SK-N-SH treated with all-trans-retinoic acid at 6 μM for 48 hours (cell line): ENCODE results near the gene PTGDR2.

Experiments
- ATAC-seq: fragments of 200-7000 bp; cut with Tn5 transposase; 3 replicates; pipeline ENCODE4 v1.9.1; 2020; ENCODE audit warnings: mild to moderate bottlenecking, moderate library complexity
- BACH2 ChIP-seq: fragments of 250-450 bp; sonication (Bioruptor Pico); IDR thresholded peaks from 2 replicates; pipeline ENCODE4 v1.9.0; 2021; ENCODE audit warnings: mild to moderate bottlenecking, borderline replicate concordance
- CSDC2 ChIP-seq: fragments of 250-450 bp; sonication (Bioruptor Pico); IDR thresholded peaks from 2 replicates; pipeline ENCODE4 v1.5.0; 2020; ENCODE audit warnings: mild to moderate bottlenecking, moderate library complexity
- ESRRG ChIP-seq: fragments of 250-450 bp; sonication (Bioruptor Pico); IDR thresholded peaks from 2 replicates; pipeline ENCODE4 v1.6.1; 2021; ENCODE audit warnings: mild to moderate bottlenecking
- ISL1 ChIP-seq: fragments of 250-450 bp; sonication (Bioruptor Pico); IDR thresholded peaks from 2 replicates; pipeline ENCODE4 v2.1.2; 2022; ENCODE audit warnings: mild to moderate bottlenecking, moderate library complexity
- RARB ChIP-seq: fragments of 250-450 bp; sonication (Bioruptor Pico); IDR thresholded peaks from 2 replicates; pipeline ENCODE4 v1.8.0; 2021; ENCODE audit warnings: mild to moderate bottlenecking, moderate library complexity
- SNAI2 ChIP-seq: fragments of 250-450 bp; sonication (Bioruptor Pico); IDR thresholded peaks from 2 replicates; pipeline ENCODE4 v1.5.0; 2020; ENCODE audit warnings: mild to moderate bottlenecking, moderate library complexity
- TCF4 ChIP-seq: fragments of 250-450 bp; sonication (Bioruptor Pico); IDR thresholded peaks from 2 replicates; pipeline ENCODE4 v1.8.0; 2021; ENCODE audit warnings: mild to moderate bottlenecking, moderate library complexity, borderline replicate concordance
- ZC3H10 ChIP-seq: fragments of 250-450 bp; sonication (Bioruptor Pico); IDR thresholded peaks from 2 replicates; pipeline ENCODE4 v1.5.1; 2021; ENCODE audit warnings: mild to moderate bottlenecking, moderate library complexity
- ZFP3 ChIP-seq: fragments of 250-450 bp; sonication (Bioruptor Pico); IDR thresholded peaks from 2 replicates; pipeline ENCODE4 v1.5.0; 2020; ENCODE audit warnings: mild to moderate bottlenecking, moderate library complexity
- ZNF565 ChIP-seq: fragments of 450-650 bp; formaldehyde crosslinking; conservative IDR thresholded peaks from 2 replicates; pipeline ENCODE4 v1.5.0; 2020; ENCODE audit warnings: low read depth, mild to moderate bottlenecking, moderate library complexity
- TF ChIP-seq, protein P1 (sequence below): fragments of 250-450 bp; sonication (Bioruptor Pico); IDR thresholded peaks from 2 replicates; pipeline ENCODE4 v1.5.0; 2020; ENCODE audit warnings: mild to moderate bottlenecking, moderate library complexity
- TF ChIP-seq, protein P2 (sequence below): fragments of 250-450 bp; sonication (Bioruptor Pico); IDR thresholded peaks from 2 replicates; pipeline ENCODE4 v1.8.0; 2020; ENCODE audit warnings: mild to moderate bottlenecking, moderate library complexity, borderline replicate concordance
- TF ChIP-seq, protein P3 (sequence below): fragments of 250-450 bp; sonication (Bioruptor Pico); IDR thresholded peaks from 2 replicates; pipeline ENCODE4 v1.8.0; 2021; ENCODE audit warnings: low read depth, mild to moderate bottlenecking, moderate library complexity, borderline replicate concordance

The PTGDR2 gene

GRCh38 chr11:60844045-60844869, 11.5 kb downstream of the PTGDR2 start:
- TF ChIP-seq ISL1 (CRISPR knock-in tag): no peak
- no peak for TF ChIP-seq TCF4 (CRISPR knock-in tag)
- TF ChIP-seq BACH2 (CRISPR knock-in tag): no peak
- TF ChIP-seq, protein P1, sequence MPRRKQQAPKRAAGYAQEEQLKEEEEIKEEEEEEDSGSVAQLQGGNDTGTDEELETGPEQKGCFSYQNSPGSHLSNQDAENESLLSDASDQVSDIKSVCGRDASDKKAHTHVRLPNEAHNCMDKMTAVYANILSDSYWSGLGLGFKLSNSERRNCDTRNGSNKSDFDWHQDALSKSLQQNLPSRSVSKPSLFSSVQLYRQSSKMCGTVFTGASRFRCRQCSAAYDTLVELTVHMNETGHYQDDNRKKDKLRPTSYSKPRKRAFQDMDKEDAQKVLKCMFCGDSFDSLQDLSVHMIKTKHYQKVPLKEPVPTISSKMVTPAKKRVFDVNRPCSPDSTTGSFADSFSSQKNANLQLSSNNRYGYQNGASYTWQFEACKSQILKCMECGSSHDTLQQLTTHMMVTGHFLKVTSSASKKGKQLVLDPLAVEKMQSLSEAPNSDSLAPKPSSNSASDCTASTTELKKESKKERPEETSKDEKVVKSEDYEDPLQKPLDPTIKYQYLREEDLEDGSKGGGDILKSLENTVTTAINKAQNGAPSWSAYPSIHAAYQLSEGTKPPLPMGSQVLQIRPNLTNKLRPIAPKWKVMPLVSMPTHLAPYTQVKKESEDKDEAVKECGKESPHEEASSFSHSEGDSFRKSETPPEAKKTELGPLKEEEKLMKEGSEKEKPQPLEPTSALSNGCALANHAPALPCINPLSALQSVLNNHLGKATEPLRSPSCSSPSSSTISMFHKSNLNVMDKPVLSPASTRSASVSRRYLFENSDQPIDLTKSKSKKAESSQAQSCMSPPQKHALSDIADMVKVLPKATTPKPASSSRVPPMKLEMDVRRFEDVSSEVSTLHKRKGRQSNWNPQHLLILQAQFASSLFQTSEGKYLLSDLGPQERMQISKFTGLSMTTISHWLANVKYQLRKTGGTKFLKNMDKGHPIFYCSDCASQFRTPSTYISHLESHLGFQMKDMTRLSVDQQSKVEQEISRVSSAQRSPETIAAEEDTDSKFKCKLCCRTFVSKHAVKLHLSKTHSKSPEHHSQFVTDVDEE (CRISPR knock-in tag): no peak
- ATAC-seq: peak; percentile 10; the same call in 1 of the 3 replicates

DNA sequence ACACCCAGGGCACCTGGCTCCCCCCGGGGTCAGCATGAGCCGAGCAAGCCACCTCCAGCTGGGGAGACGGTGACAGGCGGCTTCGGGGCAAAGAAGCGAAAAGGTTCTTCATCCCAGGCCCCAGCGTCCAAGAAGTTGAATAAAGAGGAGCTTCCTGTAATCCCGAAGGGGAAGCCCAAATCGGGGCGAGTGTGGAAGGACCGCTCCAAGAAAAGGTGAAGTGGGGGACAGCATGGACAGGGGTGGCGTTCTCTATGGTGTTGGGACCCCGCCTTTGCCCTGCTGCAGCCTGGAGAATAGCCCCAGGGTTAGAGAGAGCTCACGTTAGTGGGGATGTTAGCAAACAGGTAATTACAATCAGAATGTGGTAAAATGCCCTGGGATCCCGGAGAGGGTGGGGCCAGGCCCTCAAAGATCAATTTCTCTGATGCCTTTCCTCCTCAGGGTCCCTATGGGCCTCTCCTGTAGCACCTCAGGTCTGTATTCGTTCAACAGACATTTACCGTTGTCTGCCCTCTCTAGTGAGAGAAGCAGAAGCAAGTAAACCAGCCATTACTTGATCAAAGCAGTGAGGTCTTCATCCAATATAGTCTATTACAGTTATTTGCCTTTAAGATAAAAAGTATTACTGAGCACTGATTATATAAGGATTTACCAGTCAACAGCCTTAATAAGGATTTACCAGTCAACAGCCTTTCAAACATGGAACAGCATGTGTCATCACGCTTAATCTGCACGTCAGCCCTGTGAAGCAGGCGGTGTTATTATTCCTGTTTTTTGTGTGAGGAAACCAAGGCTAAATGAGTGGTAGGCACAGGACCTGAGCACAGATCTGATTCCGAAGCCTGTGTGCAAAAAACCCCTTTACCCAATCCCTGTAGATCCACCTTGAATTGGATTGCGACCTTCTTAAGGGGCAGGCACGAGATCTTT, 12.8 kb downstream of the PTGDR2 start:
- peak; percentile 9 for ATAC-seq

DNA sequence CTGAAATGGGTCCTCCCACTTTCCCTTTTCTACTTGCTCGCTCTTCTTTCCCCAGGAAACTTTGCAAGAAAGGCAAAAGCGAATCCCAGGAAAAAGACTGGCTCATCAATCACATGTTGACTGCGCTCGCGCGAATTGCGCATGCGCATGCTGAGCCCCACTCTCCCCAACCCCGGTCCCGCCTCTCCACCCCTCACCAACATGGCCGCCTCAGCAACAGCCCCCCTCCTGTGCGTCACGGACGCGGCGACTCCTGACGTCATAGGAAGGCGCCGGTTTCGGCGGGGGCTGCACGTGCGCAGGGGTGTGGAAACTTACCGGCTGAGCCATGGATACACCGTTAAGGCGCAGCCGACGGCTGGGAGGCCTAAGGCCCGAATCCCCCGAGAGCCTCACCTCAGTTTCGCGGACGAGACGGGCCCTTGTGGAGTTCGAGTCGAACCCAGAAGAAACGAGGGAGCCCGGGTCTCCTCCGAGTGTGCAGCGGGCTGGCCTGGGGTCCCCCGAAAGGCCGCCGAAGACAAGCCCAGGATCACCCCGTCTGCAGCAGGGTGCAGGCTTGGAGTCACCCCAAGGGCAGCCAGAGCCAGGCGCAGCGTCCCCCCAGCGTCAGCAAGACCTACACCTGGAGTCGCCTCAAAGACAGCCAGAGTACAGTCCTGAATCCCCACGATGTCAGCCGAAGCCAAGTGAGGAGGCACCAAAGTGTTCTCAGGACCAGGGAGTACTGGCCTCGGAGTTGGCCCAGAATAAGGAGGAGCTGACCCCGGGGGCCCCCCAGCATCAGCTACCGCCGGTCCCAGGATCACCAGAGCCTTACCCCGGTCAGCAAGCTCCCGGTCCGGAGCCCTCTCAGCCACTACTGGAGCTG, 13.7 kb downstream of the PTGDR2 start, which contains the start of gene CCDC86:
CCDC86 (plus strand) TSS at position 317 of the 871 bp plus-strand sequence; CDS start at position 329, 12 bp downstream.
- peak; percentile 90 for ATAC-seq

More for the DNA sequence above, 12.8 kb downstream of the PTGDR2 start:
- TF ChIP-seq RARB (no peak), CSDC2 (CRISPR knock-in tag) (no peak), TCF4 (CRISPR knock-in tag) (no peak), SNAI2 (CRISPR knock-in tag) (no peak), ZNF565 (CRISPR knock-in tag) (no peak), ISL1 (CRISPR knock-in tag) (no peak), ZFP3 (CRISPR knock-in tag) (no peak), ZC3H10 (CRISPR knock-in tag) (no peak)
- TF ChIP-seq, protein P2, sequence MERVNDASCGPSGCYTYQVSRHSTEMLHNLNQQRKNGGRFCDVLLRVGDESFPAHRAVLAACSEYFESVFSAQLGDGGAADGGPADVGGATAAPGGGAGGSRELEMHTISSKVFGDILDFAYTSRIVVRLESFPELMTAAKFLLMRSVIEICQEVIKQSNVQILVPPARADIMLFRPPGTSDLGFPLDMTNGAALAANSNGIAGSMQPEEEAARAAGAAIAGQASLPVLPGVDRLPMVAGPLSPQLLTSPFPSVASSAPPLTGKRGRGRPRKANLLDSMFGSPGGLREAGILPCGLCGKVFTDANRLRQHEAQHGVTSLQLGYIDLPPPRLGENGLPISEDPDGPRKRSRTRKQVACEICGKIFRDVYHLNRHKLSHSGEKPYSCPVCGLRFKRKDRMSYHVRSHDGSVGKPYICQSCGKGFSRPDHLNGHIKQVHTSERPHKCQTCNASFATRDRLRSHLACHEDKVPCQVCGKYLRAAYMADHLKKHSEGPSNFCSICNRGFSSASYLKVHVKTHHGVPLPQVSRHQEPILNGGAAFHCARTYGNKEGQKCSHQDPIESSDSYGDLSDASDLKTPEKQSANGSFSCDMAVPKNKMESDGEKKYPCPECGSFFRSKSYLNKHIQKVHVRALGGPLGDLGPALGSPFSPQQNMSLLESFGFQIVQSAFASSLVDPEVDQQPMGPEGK (CRISPR knock-in tag): no peak
- TF ChIP-seq, protein P1 (CRISPR knock-in tag): no peak
- TF ChIP-seq, all 23 proteins: peak for 0

More for the DNA sequence above, 13.7 kb downstream of the PTGDR2 start, which contains the start of gene CCDC86:
- TF ChIP-seq ESRRG: no peak
- TF ChIP-seq, protein P1 (CRISPR knock-in tag): no peak
- TF ChIP-seq, protein P3, sequence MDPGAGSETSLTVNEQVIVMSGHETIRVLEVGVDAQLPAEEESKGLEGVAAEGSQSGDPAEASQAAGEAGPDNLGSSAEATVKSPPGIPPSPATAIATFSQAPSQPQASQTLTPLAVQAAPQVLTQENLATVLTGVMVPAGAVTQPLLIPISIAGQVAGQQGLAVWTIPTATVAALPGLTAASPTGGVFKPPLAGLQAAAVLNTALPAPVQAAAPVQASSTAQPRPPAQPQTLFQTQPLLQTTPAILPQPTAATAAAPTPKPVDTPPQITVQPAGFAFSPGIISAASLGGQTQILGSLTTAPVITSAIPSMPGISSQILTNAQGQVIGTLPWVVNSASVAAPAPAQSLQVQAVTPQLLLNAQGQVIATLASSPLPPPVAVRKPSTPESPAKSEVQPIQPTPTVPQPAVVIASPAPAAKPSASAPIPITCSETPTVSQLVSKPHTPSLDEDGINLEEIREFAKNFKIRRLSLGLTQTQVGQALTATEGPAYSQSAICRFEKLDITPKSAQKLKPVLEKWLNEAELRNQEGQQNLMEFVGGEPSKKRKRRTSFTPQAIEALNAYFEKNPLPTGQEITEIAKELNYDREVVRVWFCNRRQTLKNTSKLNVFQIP: 0 out of 2 replicates have a peak, but pooled peaks have one; percentile 26
- no peak for TF ChIP-seq TCF4 (CRISPR knock-in tag)
- TF ChIP-seq, all 23 proteins: peak for 1
